H54 (cell line): ENCODE results near the gene TIMM13.

ENCODE experiments used
- DNase-seq: peaks from one replicate; pipeline ENCODE4 v3.0.0; 2011; ENCODE audit warnings: low spot score, mixed read lengths; ENCODE audit not compliant: insufficient read length
- FAIRE-seq: peaks from 3 replicates; lab custom pipeline; 2011; peaks lifted over from hg19 to GRCh38; lab: Jason Lieb, UNC
- POLR2A ChIP-seq: IDR thresholded peaks from 2 replicates; pipeline ENCODE4 v1.6.1; 2011; ENCODE audit warnings: low read depth, mild to moderate bottlenecking, low read length

The TIMM13 gene

DNA sequence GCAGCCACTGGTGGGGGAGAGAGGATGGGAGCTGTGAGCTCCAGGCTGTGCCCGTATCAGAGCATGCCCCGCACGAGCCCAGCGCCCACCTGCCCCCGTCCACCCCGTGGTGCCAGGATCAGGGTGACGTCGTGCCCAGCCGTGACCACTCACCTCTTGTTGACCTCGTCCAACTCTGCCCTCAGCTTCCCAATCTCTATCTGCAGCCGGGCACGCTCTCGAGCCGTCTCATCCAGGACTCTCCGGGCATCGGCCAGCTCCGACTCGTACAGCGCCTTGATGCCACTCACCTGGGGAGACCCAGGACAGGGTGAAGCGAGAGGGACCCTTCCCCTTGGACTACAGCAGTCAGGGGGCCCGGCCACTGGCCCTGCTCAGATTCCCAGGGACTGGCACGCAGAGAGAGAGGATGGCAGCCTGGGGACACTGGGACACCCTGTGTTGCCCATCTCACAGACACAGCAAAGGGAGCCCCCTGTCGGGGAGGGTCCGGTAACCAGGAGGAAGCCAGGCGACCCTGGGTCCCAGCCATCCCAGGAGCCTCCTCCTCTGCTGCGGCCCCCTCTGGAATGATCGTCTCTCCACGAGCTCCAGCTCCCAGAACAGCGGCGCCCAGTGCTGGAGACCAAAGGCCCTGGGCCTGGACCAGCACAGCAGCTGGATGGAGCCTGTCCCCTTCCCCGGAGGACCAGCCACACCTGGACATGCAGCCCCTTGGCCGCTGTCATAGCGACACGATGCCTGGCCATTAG lies 17.0 kb upstream of the TIMM13 start:
- TF ChIP-seq POLR2A: no peak
- FAIRE-seq: no peak
- no peak for DNase-seq

- no peak for DNase-seq
- FAIRE-seq: no peak
- TF ChIP-seq POLR2A: no peak
Observed at GRCh38 chr19:2443785-2444182, 16.4 kb upstream of the TIMM13 start.

DNA sequence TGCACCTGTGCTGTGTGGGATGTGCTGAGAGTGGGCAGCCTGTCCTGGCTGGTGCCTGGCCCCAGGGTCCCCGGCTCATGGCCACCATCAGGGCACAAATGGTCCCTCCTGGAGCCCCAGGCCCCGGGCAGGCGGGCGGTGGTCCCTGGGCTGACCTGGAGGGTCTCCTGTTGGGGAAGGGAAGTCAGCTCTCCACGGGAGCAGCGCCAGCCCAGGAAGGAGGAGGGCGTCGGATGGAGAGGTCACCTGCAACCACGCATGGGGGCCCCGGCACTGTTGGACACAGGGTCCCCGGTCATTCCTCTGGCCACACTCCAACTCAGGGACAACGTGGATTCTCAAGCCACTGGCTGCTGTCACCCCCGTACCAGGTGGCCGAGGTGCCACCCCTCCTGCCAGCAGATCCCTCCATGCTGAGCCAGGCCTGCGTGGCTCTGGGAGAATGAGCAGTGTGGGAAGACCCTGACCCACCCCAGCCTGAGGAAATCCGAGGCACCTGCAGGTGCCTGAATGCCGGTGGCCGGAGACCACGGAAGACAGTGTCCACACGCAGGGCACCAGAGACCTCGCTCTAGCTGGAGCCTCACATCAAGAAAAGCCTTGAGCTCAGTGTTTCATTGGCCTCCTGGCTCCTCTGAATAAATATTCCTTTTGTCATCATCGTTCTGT lies 15.9 kb upstream of the TIMM13 start:
- DNase-seq (no peak), FAIRE-seq (no peak)
- no peak for TF ChIP-seq POLR2A

GRCh38 chr19:2441096-2441752 lies 13.8 kb upstream of the TIMM13 start:
- FAIRE-seq (no peak), DNase-seq (no peak)
- TF ChIP-seq POLR2A: no peak

GRCh38 chr19:2440515-2440914 lies 13.1 kb upstream of the TIMM13 start:
- FAIRE-seq (no peak), DNase-seq (no peak)
- no peak for TF ChIP-seq POLR2A

- no peak for TF ChIP-seq POLR2A
- FAIRE-seq (no peak), DNase-seq (no peak)
Observed at GRCh38 chr19:2438178-2438577, 10.8 kb upstream of the TIMM13 start.

DNA sequence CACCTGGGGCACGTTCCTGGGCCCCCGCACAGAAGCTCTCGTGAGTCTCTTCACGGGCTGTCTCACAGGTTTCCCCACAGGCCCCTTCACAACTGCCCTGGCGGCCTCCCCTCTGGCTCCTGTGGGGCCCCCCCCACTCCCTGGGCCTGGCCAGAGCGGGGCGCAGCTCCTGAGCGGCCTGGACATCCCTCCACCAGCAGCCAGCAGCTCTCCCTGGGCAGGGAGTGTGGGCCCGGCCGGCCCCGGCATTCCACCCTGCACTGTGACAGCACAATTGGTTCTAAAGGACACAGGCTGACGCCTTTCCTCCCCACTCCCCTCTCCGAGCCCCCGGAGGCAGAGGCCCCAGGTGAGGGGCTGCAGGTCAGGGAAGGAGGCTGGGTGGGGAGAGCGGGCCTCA lies 9.5 kb upstream of the TIMM13 start:
- FAIRE-seq: no peak
- TF ChIP-seq POLR2A: no peak
- DNase-seq: no peak

- DNase-seq (no peak), FAIRE-seq (no peak)
- no peak for TF ChIP-seq POLR2A
Observed at GRCh38 chr19:2436384-2436783, 9.0 kb upstream of the TIMM13 start.

- no peak for TF ChIP-seq POLR2A
- DNase-seq (no peak), FAIRE-seq (no peak)
Observed at GRCh38 chr19:2434721-2435265, 7.4 kb upstream of the TIMM13 start.

DNA sequence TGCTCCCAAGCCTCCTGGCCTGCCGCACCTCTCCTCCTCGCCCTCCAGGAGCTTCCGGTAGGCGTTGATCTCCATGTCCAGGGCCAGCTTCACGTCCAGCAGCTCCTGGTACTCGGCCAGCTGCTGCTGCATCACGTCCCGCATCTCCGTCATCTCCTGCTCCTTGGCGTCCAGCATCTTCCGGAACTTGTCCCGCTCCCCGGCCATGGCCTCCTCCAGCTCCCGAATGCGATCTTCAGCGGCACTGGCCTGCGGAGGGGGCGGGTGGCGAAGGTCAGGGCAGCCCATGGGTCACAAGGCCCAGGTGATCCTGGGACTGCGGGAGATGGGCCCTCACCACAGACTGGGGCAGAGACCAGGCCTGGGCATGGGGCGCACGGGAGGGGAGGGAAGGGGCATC lies 6.9 kb upstream of the TIMM13 start:
- FAIRE-seq (no peak), DNase-seq (no peak)
- TF ChIP-seq POLR2A: no peak

DNA sequence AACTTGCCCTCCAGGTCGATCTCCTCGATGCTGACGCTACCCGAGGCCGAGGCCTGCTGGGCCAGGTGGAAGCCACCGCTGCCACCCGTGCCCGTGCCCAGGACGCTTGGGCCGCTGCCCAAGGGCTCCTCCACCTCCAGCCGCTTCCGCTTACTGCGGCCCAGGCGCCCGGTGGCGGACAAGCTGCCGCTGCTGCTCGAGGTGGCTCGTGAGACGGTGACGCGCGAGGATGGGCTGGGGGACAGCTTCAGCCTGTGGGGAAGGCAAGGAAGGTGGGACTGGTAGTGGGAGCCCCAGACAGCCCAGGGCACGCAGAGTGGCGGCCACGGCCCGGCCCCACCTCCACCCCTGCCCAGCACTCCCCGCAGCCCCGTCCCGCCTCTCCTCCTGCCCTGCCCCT lies 6.5 kb upstream of the TIMM13 start:
- FAIRE-seq: no peak
- no peak for DNase-seq

GRCh38 chr19:2432131-2432848 lies 4.9 kb upstream of the TIMM13 start:
- FAIRE-seq: no peak
- DNase-seq: no peak

More for the DNA sequence above, 6.5 kb upstream of the TIMM13 start:
- no peak for TF ChIP-seq POLR2A

DNA sequence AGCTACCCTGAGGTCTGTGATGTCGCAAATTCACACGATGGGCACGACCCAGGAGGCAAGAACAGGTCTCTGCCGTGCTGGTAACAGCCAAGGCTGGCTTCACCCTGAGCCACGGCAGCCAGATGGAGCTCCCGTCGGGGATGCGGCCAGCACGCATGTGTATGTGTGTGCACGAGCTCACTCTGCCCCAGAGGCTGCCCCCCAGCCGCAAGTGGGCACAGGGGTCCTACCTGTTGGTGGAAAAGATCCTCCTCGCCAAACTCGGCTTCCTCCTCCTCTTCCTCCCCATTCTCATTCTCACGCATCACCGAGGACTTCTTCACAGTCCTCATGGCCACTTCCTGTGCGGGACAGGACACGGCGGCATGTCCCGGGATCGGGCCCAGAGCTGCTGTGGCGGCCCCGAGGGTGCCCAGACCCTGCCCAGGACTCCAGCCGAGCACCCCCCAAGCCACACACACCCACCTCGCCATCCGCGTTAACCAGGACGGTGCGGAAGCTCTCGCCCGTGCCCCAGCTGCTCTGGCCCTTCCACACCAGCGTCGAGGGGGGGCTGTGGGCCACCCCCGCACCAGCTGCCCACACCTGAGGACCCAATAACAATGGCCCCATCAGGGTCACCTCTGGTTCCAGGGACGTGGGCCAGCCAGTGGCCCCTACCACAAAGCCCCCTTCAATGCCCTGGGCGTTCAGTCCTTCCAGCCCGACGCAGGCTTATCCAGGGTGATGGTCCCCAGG lies 4.1 kb upstream of the TIMM13 start:
- FAIRE-seq: no peak
- TF ChIP-seq POLR2A: no peak
- DNase-seq: no peak

More at GRCh38 chr19:2432131-2432848, 4.9 kb upstream of the TIMM13 start:
- no peak for TF ChIP-seq POLR2A
